Islet precursor cell (in vitro differentiated cells): ENCODE results near the gene LIPA.
"Not testable (repeated sequence)": the region's sequence is repeated elsewhere in the genome, so short reads cannot be mapped to it uniquely, and the experiment has no call there.

ENCODE experiments used
- DNase-seq: peaks from one replicate; pipeline ENCODE4 v3.0.0-alpha.2; 2018

LIPA gene

GRCh38 chr10:89269433-89270152 is 18.0 kb upstream of the LIPA start:
- no peak for DNase-seq

GRCh38 chr10:89266721-89267453 is 15.3 kb upstream of the LIPA start:
- no peak for DNase-seq

DNA sequence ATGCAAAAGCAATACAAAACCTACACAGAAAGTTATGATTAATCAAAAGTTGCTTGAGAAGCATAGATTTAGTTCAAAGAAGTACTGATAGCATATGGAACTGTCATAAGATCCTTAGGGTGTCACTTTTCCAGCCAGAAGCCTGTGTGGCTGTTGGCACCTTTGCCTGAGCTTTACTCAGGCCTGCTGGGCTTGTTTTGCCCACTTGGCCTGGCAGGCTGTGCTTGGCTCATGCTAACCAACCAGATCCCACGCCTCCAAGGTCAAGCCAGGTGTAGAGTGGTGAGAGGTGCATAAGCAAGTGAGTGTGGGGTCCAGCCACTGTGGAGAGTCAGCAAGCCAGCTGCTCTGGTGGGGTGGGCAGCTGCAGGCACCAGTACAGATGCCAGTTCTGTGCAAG is 12.0 kb upstream of the LIPA start:
- no peak for DNase-seq

DNA sequence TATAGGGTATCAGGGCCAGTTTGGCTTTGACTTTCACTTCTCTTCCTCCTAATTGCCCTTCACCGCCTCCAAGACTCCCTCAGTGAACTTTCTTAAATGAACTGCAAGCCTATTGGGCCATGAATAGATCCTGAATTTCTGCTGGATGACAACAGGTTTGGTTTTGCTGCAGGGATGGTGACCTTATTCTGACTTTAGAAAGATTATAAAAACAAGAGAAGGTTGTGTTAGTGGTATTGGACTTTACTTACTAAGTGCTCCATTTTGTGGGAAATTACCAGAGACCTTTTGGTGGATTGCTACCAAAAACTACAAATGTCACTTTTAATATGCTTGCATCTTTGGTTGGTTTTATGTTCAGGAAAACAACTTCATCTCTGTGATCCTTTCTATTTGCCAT is 11.5 kb upstream of the LIPA start:
- no peak for DNase-seq

- DNase-seq = no peak
These were observed 10.8 kb upstream of the LIPA start for GRCh38 chr10:89262086-89263051.

DNA sequence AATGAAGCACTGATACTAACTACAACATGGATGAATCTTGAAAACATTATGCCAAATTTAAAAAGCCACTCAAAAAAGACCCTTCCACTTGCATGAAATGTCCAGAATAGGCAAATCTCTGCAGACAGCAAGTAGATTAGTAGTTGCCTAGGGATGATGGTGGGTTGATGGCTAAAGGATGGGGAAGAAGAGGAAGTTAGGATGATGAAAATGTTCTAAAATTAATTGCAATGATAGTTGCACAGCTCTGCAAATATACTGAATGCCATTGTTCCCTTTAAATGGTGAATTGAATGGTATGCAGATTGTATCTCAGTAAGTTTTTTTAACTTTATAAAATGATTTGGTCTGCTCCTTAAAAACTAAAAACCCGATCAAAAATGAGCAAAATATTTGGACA is 7.3 kb upstream of the LIPA start:
- DNase-seq = no peak

GRCh38 chr10:89257581-89257980 is 6.0 kb upstream of the LIPA start:
- no peak for DNase-seq

- no peak for DNase-seq
These were observed 5.4 kb upstream of the LIPA start for GRCh38 chr10:89256962-89257361.

- DNase-seq = no peak
These were observed 4.8 kb upstream of the LIPA start for GRCh38 chr10:89256340-89256739.

DNA sequence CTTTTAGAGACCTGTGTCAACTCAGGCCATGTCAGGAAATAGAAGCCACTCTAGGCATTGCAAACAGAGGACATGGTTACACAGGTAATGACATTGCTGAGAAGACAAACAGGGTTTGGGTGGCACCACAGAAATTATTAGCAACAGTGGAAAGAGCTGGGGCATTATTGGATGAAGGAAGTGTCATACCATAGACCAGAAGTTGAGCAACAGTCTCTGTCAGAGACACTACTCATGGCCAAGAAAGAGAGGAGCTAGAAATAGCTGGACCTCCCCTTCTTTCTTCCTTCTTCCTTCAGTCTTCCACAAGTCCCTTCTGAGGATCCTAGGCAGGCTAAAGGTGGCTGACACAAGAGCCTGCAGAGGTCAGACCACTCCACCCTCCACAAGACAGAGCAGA is 4.2 kb upstream of the LIPA start:
- DNase-seq = no peak

- DNase-seq = not testable (repeated sequence)
These were observed 3.6 kb upstream of the LIPA start for GRCh38 chr10:89255091-89255579.

GRCh38 chr10:89252225-89252585 is 630 bp upstream of the LIPA start:
- no peak for DNase-seq

DNA sequence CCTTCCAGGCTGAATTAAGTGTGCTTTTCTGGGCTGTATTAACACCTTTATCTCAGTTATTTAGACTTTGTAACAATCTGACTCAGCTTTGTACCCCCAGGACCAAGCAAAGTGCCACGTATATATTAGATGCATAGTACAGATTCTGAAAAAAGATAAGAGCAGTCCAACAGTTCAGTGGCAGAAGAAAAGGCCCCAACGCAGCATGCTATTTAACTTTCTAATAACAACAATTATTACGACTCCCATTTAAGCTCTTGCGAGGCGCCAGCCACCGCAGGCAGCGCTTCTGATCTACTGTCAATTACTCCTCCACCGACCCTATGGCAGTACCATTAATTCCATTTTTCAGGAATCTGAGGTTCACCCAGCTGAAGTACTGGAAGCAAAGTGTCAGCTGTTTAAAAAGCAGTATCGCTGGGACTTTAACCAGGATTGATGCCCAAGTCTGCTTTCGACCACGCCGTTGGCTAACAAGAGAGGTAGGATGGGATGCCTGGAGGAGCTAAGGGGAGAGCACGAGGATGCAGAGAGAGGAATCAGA is 638 bp downstream of the LIPA start:
- DNase-seq = no peak

GRCh38 chr10:89248990-89249389 is 2.6 kb downstream of the LIPA start:
- no peak for DNase-seq

DNA sequence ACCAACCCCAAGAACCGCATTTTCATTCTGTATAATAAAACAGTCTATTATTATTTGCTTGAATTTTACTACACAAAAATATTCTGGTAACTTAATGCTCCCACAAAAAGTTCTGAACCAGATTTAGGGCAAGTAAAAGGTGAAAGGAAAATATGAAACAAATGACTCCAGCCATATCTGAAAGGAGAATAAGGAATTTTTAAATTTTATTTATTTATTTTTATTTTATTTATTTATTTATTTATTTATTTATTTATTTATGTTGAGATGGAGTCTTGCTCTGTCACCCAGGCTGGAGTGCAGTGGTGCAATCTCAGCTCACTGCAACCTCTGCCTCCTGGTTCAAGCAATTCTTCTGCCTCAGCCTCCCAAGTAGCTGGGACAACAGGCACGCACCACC is 4.0 kb downstream of the LIPA start:
- DNase-seq = not testable (repeated sequence)

GRCh38 chr10:89245802-89246201 is 5.8 kb downstream of the LIPA start:
- no peak for DNase-seq

DNA sequence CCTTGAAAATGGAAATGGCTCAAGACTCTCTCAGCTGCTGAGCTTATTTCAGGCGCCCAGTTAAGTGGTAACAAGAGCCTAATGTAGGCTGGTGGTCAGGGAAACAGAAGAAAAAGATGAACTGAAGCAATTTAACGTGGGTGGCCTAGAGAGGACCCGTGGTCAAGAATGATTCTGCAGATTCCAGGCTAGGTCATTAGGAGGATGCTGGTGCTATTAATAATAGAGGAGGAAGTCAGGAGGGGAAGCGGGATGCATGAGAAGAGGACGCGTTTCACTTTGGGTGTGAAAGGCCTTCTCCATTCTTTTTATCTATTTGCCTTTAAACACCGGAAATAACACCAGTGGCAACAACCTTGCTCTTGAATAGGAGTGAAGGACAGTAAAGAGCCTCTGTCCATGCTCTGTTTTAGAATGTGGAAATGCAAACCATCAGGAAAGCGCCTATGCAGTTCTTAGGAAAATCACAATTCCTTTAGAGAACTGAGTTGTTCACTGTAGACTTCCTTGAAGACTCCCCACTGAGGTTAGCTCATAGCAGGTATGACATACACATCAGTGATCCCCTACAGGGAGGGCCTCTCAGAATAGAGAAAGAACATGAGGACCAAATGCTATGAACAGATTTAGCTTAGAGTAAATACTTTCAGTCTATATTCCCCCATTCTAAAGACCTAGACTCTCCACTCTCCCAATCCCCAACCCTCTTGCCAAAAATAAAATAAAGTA is 8.6 kb downstream of the LIPA start:
- no peak for DNase-seq

DNA sequence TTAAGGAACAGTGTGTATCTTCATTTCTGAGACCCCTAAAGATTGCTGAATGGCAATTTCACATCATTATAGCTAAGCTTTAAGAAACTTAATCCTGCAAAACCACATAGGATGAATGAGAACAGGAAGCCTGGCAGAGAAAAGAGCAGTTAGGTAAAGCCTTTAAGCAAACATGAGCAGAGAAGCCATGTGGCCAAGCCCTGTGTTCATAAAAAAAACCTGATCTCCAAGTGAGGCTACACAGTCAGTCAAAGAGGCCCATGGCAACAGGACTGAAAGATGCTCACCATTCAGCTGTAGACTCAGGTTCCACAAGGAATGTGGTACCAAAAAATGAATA is 9.3 kb downstream of the LIPA start:
- no peak for DNase-seq

DNA sequence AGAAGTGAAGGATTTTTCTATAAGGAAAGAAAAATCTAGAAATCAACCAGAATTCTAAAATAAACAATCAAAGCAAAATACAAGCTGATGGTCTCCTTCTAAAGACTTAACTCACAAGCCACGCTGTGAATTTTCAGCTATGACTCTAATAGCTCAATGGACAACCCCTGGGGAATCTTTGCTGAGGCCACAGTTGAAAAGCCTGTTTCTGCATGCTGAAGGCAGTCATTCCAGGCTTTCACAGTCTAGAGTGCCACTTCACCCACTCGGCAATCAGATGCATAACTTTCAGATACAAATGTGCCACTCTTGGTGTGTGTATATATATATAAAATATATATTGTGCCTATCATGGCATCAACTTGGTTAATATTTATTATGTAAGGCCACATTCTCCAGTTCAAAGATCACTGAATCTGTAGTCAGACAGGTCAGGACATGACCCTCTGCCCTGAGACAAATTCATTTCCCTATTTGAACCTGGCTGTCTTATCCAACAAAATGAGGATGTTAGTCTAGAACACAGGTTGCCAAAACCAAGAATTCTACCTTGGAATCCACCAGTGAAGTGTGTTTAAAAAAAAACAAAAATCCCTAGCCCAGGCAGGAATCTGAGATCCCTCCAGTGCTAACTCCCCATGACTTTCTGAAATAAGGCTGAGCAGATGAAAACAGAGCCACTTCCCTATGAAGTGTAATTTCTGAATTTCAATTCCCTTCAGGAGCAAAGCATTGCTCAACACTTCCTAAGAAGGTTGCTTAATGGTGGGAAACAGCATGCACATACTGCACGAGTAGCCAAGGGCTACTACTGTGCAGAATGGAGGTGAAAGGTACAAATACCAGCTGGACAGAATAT is 9.9 kb downstream of the LIPA start:
- no peak for DNase-seq

DNA sequence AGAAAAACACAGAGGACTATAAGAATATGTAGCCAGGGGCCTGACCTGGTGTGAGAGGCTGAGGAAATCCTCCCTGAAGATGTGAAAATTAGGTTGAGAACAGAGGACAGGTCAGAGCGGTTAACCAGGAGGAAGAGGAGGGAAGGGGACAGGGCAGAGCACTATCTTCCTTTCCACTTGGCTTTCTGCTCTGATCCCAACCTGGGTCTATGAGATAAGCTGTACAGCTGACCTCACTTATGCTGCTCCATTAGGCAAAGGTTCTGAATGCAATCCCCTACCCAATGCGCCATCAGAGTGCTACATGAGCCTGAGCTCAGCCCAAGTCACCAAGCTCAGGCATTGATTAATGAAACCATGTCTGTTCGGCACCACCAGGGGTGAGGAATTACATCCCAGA is 10.5 kb downstream of the LIPA start:
- no peak for DNase-seq

- DNase-seq = no peak
These were observed 11.1 kb downstream of the LIPA start for GRCh38 chr10:89240519-89240918.
